Activated CD8-positive, alpha-beta memory T cell treated with anti-CD3 and anti-CD28 coated beads for 24 hours (primary cell): Measurements from ENCODE around the gene APOC1.
"Not testable (repeated sequence)": the region's sequence is repeated elsewhere in the genome, so short reads cannot be mapped to it uniquely, and the experiment has no call there.

Experiments
- DNase-seq: peaks from one replicate; pipeline ENCODE4 v3.0.0-alpha.2; 2020

The APOC1 gene

GRCh38 chr19:44913512-44914432, 636 bp upstream of the APOC1 start:
- not testable (repeated sequence) for DNase-seq

GRCh38 chr19:44924243-44924725, 9.9 kb downstream of the APOC1 start:
- no peak for DNase-seq

GRCh38 chr19:44925114-44925891, 10.9 kb downstream of the APOC1 start:
- no peak for DNase-seq

- DNase-seq = not testable (repeated sequence)
These were observed 12.1 kb downstream of the APOC1 start for GRCh38 chr19:44926245-44927077.

GRCh38 chr19:44927746-44928145, 13.3 kb downstream of the APOC1 start:
- no peak for DNase-seq

- no peak for DNase-seq
These were observed 15.7 kb downstream of the APOC1 start for GRCh38 chr19:44930088-44930487.

GRCh38 chr19:44931541-44931940, 17.1 kb downstream of the APOC1 start:
- DNase-seq = no peak

GRCh38 chr19:44939668-44940067, 25.3 kb downstream of the APOC1 start:
- DNase-seq = no peak

GRCh38 chr19:44942067-44942571, 27.7 kb downstream of the APOC1 start, which contains the start of gene APOC4:
Gene APOC4 (plus strand): TSS chr19:44942237. CDS start chr19:44942278, 41 bp downstream.
- no peak for DNase-seq

- no peak for DNase-seq
These were observed 29.4 kb downstream of the APOC1 start for GRCh38 chr19:44943801-44944249.

GRCh38 chr19:44947041-44947581, 32.7 kb downstream of the APOC1 start:
- no peak for DNase-seq

- DNase-seq = no peak
These were observed 33.8 kb downstream of the APOC1 start for GRCh38 chr19:44948237-44948636.

- DNase-seq = no peak
These were observed 34.5 kb downstream of the APOC1 start for GRCh38 chr19:44948763-44949374.

- DNase-seq = no peak
These were observed 35.1 kb downstream of the APOC1 start for GRCh38 chr19:44949550-44949949.

- DNase-seq = peak; percentile 72
These were observed 37.1 kb downstream of the APOC1 start for GRCh38 chr19:44951179-44952159.

- DNase-seq = no peak
These were observed 39.9 kb downstream of the APOC1 start for GRCh38 chr19:44954278-44954648.

GRCh38 chr19:44954649-44955504, 40.5 kb downstream of the APOC1 start, which contains the start of gene CLPTM1:
Gene CLPTM1 (plus strand): TSS chr19:44955380. CDS start chr19:44955396, 16 bp downstream.
- peak; percentile 97 for DNase-seq

GRCh38 chr19:44955505-44956439, 41.4 kb downstream of the APOC1 start:
- peak; percentile 59 for DNase-seq
